ENCODE results near the gene EIF1.

EIF1 gene

DNA sequence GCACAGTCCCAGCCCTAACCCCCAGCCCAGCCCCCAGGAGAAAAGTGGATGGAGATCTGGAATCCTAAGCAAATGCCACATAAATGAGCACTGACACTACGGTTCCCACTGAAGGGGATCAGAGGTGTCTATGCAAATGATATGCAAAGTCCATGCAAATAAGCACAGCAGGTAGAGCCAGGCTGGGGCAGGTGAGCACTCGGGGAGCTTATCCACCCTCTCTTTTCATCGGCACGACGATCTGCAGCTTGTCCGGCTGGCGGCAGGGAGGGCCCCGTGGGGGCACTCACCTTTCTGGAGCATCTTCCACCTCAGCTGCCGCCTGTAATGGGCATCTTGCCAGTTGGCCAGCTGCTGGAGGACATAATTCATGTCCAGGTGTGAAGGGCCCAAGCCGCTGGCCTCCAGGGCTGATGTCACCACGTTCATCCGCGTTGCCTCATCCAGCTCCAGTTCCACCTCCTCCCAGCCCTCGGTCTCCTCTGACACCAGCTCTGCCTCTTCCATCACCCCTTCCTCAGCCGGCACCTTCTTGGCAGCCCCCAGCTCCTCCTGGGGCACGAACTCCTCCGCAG lies 35.9 kb downstream of the EIF1 start:
- TF ChIP-seq, protein P1, sequence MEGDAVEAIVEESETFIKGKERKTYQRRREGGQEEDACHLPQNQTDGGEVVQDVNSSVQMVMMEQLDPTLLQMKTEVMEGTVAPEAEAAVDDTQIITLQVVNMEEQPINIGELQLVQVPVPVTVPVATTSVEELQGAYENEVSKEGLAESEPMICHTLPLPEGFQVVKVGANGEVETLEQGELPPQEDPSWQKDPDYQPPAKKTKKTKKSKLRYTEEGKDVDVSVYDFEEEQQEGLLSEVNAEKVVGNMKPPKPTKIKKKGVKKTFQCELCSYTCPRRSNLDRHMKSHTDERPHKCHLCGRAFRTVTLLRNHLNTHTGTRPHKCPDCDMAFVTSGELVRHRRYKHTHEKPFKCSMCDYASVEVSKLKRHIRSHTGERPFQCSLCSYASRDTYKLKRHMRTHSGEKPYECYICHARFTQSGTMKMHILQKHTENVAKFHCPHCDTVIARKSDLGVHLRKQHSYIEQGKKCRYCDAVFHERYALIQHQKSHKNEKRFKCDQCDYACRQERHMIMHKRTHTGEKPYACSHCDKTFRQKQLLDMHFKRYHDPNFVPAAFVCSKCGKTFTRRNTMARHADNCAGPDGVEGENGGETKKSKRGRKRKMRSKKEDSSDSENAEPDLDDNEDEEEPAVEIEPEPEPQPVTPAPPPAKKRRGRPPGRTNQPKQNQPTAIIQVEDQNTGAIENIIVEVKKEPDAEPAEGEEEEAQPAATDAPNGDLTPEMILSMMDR (IDR thresholded peaks at IDR 0.05; ENCODE audit: insufficient read depth, low read depth, low read length, missing control alignments), result no peak
- DNase-seq (ENCODE audit: low read depth), result no peak
- no peak overlapping the region for H3K4me3 ChIP-seq (ENCODE audit: low read depth, low read length)

- no peak overlapping the region for H3K4me3 ChIP-seq (ENCODE audit: low read depth, low read length)
- no peak for DNase-seq (ENCODE audit: low read depth)
- TF ChIP-seq, protein P1 (IDR thresholded peaks at IDR 0.05; ENCODE audit: insufficient read depth, low read depth, low read length, missing control alignments), result no peak
These were observed 36.4 kb downstream of the EIF1 start for GRCh38 chr17:41725134-41725533.

GRCh38 chr17:41728056-41728455 lies 39.4 kb downstream of the EIF1 start:
- TF ChIP-seq, protein P1 (IDR thresholded peaks at IDR 0.05; ENCODE audit: insufficient read depth, low read depth, low read length, missing control alignments), result no peak
- DNase-seq (ENCODE audit: low read depth), result no peak
- H3K4me3 ChIP-seq (ENCODE audit: low read depth, low read length), result no peak overlapping the region

GRCh38 chr17:41730479-41730878 lies 41.8 kb downstream of the EIF1 start:
- DNase-seq (ENCODE audit: low read depth), result no peak
- no peak overlapping the region for H3K4me3 ChIP-seq (ENCODE audit: low read depth, low read length)
- TF ChIP-seq, protein P1 (IDR thresholded peaks at IDR 0.05; ENCODE audit: insufficient read depth, low read depth, low read length, missing control alignments), result no peak

GRCh38 chr17:41731836-41732235 lies 43.2 kb downstream of the EIF1 start:
- TF ChIP-seq, protein P1 (IDR thresholded peaks at IDR 0.05; ENCODE audit: insufficient read depth, low read depth, low read length, missing control alignments), result no peak
- H3K4me3 ChIP-seq (ENCODE audit: low read depth, low read length), result no peak overlapping the region
- DNase-seq (ENCODE audit: low read depth), result no peak

DNA sequence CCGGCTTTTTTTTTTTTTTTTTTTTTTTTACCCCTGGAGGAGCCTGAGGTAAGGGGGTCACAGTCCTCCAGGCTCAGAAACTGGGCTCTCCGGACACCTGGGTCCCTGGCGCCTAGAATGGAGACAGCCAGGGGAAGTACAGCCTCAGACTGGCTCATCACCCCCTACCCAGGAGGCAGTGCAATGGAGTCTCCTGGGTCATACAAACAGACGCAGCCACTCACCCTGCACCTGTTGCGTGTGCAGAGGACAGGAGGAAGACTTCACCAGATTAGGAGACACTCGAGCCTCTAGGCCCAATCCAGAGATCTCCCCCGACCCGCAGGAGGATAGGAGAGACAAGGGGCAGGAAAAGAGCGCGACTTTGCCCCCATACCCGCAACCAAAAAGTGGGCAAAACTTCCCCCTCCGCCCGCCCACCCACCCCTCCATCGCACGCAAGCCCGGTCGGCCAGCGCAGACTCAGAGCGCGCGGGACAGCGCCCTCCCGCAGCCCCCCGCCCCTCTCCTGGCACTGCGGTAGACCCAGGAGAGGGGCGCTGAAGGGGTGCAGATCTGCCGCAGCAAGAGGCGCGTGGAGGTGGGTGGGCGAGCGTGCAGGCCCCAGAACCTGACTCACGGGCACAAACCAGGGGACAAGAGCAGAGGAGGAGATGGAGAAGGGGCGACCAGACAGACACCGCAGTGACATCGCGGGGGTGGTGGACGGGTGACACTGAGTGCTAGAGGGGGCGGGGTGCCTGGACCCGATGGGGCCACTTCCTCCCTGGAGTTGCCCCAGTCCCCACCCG lies 44.9 kb downstream of the EIF1 start:
- no peak for DNase-seq (ENCODE audit: low read depth)
- no peak overlapping the region for H3K4me3 ChIP-seq (ENCODE audit: low read depth, low read length)
- TF ChIP-seq, protein P1 (IDR thresholded peaks at IDR 0.05; ENCODE audit: insufficient read depth, low read depth, low read length, missing control alignments), result no peak
